ENCODE measurements around the gene PRMT3.
"Not testable (repeated sequence)": the region's sequence is repeated elsewhere in the genome, so short reads cannot be mapped to it uniquely, and the experiment has no call there.

Gene PRMT3

DNA sequence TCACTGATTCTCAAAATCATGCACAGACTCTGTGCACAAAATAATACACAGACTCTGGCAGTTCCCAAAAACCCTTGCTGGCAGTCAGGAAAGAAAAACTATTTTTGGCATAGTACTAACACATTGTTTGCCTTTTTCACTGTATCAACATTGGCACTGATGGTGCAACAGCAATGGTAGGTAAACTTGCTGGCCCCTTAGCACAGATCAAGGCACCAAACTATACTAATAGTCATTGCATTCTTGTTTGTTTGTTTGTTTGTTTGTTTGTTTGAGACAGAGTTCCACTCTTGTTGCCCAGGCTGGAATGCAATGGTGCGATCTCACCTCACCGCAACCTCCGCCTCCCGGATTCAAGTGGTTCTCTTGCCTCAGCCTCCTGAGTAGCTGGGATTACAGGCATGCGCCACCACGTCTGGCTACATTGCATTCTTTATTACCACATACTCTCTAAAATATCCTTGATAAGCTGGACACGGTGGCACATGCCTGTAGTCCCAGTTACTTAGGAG is 130.9 kb downstream of the PRMT3 start:
- in situ Hi-C loops (cut with HindIII; ENCODE audit: low pct_unique_long_range_greater_than_20kb, low sequenced_read_pairs) = no loop called here
- TF ChIP-seq JUND (IDR thresholded peaks at IDR 0.05; ENCODE audit: low read depth) = no peak
- DNase-seq (ENCODE audit: low read depth in 1 of 2, low spot score in 1 of 2) = peak in 1 of 2 experiments; percentile 57

- TF ChIP-seq JUND (IDR thresholded peaks at IDR 0.05; ENCODE audit: low read depth) = no peak
- DNase-seq (ENCODE audit: low read depth in 1 of 2, low spot score in 1 of 2) = no peak
- in situ Hi-C loops (cut with HindIII; ENCODE audit: low pct_unique_long_range_greater_than_20kb, low sequenced_read_pairs) = no loop called here
These were observed 135.0 kb downstream of the PRMT3 start for GRCh38 chr11:20522536-20522935.

DNA sequence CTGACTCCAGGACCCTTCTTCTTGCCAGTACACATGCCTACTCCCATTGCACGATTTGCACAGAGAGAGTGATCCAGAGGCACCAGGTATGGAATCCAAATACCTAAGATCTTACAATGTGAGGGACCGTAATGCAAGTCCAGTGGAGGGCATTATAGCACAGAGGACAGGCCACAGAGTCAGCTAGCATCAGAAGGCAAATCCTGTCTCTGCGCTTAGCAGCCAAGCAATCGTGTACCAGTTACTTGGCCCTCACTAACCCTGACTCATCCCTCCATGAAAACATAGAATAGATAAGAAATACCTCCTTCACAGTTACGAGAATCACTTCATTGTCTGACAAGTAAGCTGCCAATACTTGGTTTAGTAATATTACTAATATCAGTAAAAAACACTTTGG is 142.2 kb downstream of the PRMT3 start:
- in situ Hi-C loops (cut with HindIII; ENCODE audit: low pct_unique_long_range_greater_than_20kb, low sequenced_read_pairs) = no loop called here
- no peak for DNase-seq (ENCODE audit: low read depth in 1 of 2, low spot score in 1 of 2)
- no peak for TF ChIP-seq JUND (IDR thresholded peaks at IDR 0.05; ENCODE audit: low read depth)

- no peak for TF ChIP-seq JUND (IDR thresholded peaks at IDR 0.05; ENCODE audit: low read depth)
- DNase-seq (ENCODE audit: low read depth in 1 of 2, low spot score in 1 of 2) = peak in 1 of 2 experiments; percentile 20
- in situ Hi-C loops (cut with HindIII; ENCODE audit: low pct_unique_long_range_greater_than_20kb, low sequenced_read_pairs) = no loop called here
These were observed 143.6 kb downstream of the PRMT3 start for GRCh38 chr11:20530942-20531703.

GRCh38 chr11:20535271-20535881 is 147.9 kb downstream of the PRMT3 start:
- DNase-seq (ENCODE audit: low read depth in 1 of 2, low spot score in 1 of 2) = no peak
- no peak for TF ChIP-seq JUND (IDR thresholded peaks at IDR 0.05; ENCODE audit: low read depth)
- in situ Hi-C loops (cut with HindIII; ENCODE audit: low pct_unique_long_range_greater_than_20kb, low sequenced_read_pairs) = no loop called here

GRCh38 chr11:20536365-20536764 is 148.8 kb downstream of the PRMT3 start:
- no peak for TF ChIP-seq JUND (IDR thresholded peaks at IDR 0.05; ENCODE audit: low read depth)
- in situ Hi-C loops (cut with HindIII; ENCODE audit: low pct_unique_long_range_greater_than_20kb, low sequenced_read_pairs) = no loop called here

GRCh38 chr11:20536784-20537183 is 149.3 kb downstream of the PRMT3 start:
- TF ChIP-seq JUND (IDR thresholded peaks at IDR 0.05; ENCODE audit: low read depth) = no peak
- no peak for DNase-seq (ENCODE audit: low read depth in 1 of 2, low spot score in 1 of 2)
- in situ Hi-C loops (cut with HindIII; ENCODE audit: low pct_unique_long_range_greater_than_20kb, low sequenced_read_pairs) = no loop called here

More at GRCh38 chr11:20536365-20536764, 148.8 kb downstream of the PRMT3 start:
- no peak for DNase-seq (ENCODE audit: low read depth in 1 of 2, low spot score in 1 of 2)

GRCh38 chr11:20541503-20541902 is 154.0 kb downstream of the PRMT3 start:
- DNase-seq (ENCODE audit: low read depth in 1 of 2, low spot score in 1 of 2) = no peak
- in situ Hi-C loops (cut with HindIII; ENCODE audit: low pct_unique_long_range_greater_than_20kb, low sequenced_read_pairs) = no loop called here
- TF ChIP-seq JUND (IDR thresholded peaks at IDR 0.05; ENCODE audit: low read depth) = no peak

GRCh38 chr11:20544603-20545237 is 157.2 kb downstream of the PRMT3 start:
- DNase-seq (ENCODE audit: low read depth in 1 of 2, low spot score in 1 of 2) = no peak
- in situ Hi-C loops (cut with HindIII; ENCODE audit: low pct_unique_long_range_greater_than_20kb, low sequenced_read_pairs) = no loop called here
- no peak for TF ChIP-seq JUND (IDR thresholded peaks at IDR 0.05; ENCODE audit: low read depth)

- no peak for TF ChIP-seq JUND (IDR thresholded peaks at IDR 0.05; ENCODE audit: low read depth)
- no peak for DNase-seq (ENCODE audit: low read depth in 1 of 2, low spot score in 1 of 2)
- in situ Hi-C loops (cut with HindIII; ENCODE audit: low pct_unique_long_range_greater_than_20kb, low sequenced_read_pairs) = no loop called here
These were observed 159.9 kb downstream of the PRMT3 start for GRCh38 chr11:20547411-20547810.

GRCh38 chr11:20551096-20551495 is 163.6 kb downstream of the PRMT3 start:
- no peak for TF ChIP-seq JUND (IDR thresholded peaks at IDR 0.05; ENCODE audit: low read depth)
- no peak for DNase-seq (ENCODE audit: low read depth in 1 of 2, low spot score in 1 of 2)
- in situ Hi-C loops (cut with HindIII; ENCODE audit: low pct_unique_long_range_greater_than_20kb, low sequenced_read_pairs) = no loop called here

- no peak for TF ChIP-seq JUND (IDR thresholded peaks at IDR 0.05; ENCODE audit: low read depth)
- DNase-seq (ENCODE audit: low read depth in 1 of 2, low spot score in 1 of 2) = no peak
- in situ Hi-C loops (cut with HindIII; ENCODE audit: low pct_unique_long_range_greater_than_20kb, low sequenced_read_pairs) = no loop called here
These were observed 168.3 kb downstream of the PRMT3 start for GRCh38 chr11:20555783-20556182.

GRCh38 chr11:20556396-20556795 is 168.9 kb downstream of the PRMT3 start:
- DNase-seq (ENCODE audit: low read depth in 1 of 2, low spot score in 1 of 2); in situ Hi-C loops (cut with HindIII; ENCODE audit: low pct_unique_long_range_greater_than_20kb, low sequenced_read_pairs): not testable (repeated sequence)
